ENCODE data around the gene PTPRN2. TPM values are rescaled to one million over a fixed set of nuclear protein-coding genes. Genes with fewer than 3 reads are reported as not detected.

The PTPRN2 gene
- total RNA-seq, 2 experiments from 2014 or later = 7.0 to 7.2 TPM

GRCh38 chr7:157683747-157684156 is 903.9 kb downstream of the PTPRN2 start:
- H3K4me3 Mint-ChIP-seq = peak overlapping the region; percentile 34
- CTCF ChIA-PET = no interaction called here
- H3K4me1 Mint-ChIP-seq (ENCODE audit: low read depth) = no peaks in the 10 kb centered on the region
- POLR2A ChIA-PET = no interaction called here
- peaks cover 75% of the 10 kb centered on the region for H3K27me3 Mint-ChIP-seq (ENCODE audit: low read depth)
- no peaks in the 10 kb centered on the region for H3K36me3 Mint-ChIP-seq (ENCODE audit: low read depth)
- ATAC-seq (no peak), DNase-seq (no peak)
- H3K9me3 Mint-ChIP-seq (ENCODE audit: insufficient read depth) = no peaks in the 10 kb centered on the region
- H3K27ac Mint-ChIP-seq = peak overlapping the region; percentile 49

GRCh38 chr7:157682946-157683746 is 904.5 kb downstream of the PTPRN2 start:
- H3K4me1 Mint-ChIP-seq (ENCODE audit: low read depth) = no peaks in the 10 kb centered on the region
- ChIA-PET CTCF (no interaction called here), POLR2A (no interaction called here)
- H3K36me3 Mint-ChIP-seq (ENCODE audit: low read depth) = no peaks in the 10 kb centered on the region
- no peak for DNase-seq
- H3K27ac Mint-ChIP-seq = no peak overlapping the region
- H3K9me3 Mint-ChIP-seq (ENCODE audit: insufficient read depth) = no peaks in the 10 kb centered on the region
- H3K27me3 Mint-ChIP-seq (ENCODE audit: low read depth) = peaks cover 75% of the 10 kb centered on the region
- H3K4me3 Mint-ChIP-seq = no peak overlapping the region
- no peak for ATAC-seq

GRCh38 chr7:157682064-157682945 is 905.3 kb downstream of the PTPRN2 start:
- Mint-ChIP-seq H3K27ac (no peak overlapping the region), H3K9me3 (ENCODE audit: insufficient read depth) (no peaks in the 10 kb centered on the region), H3K4me1 (ENCODE audit: low read depth) (peaks cover 1% of the 10 kb centered on the region), H3K27me3 (ENCODE audit: low read depth) (peaks cover 70% of the 10 kb centered on the region), H3K4me3 (no peak overlapping the region), H3K36me3 (ENCODE audit: low read depth) (no peaks in the 10 kb centered on the region)
- ChIA-PET POLR2A (no interaction called here), CTCF (no interaction called here)
- no peak for DNase-seq
- no peak for ATAC-seq

GRCh38 chr7:157679607-157680006 is 908.0 kb downstream of the PTPRN2 start:
- H3K27ac Mint-ChIP-seq = no peak overlapping the region
- H3K4me3 Mint-ChIP-seq = no peak overlapping the region
- POLR2A ChIA-PET = no interaction called here
- H3K9me3 Mint-ChIP-seq (ENCODE audit: insufficient read depth) = no peaks in the 10 kb centered on the region
- DNase-seq (no peak), ATAC-seq (no peak)
- no peaks in the 10 kb centered on the region for H3K36me3 Mint-ChIP-seq (ENCODE audit: low read depth)
- CTCF ChIA-PET = no interaction called here
- H3K4me1 Mint-ChIP-seq (ENCODE audit: low read depth) = peaks cover 9% of the 10 kb centered on the region
- peaks cover 67% of the 10 kb centered on the region for H3K27me3 Mint-ChIP-seq (ENCODE audit: low read depth)

GRCh38 chr7:157678501-157678900 is 909.1 kb downstream of the PTPRN2 start:
- Mint-ChIP-seq H3K4me3 (no peak overlapping the region), H3K27ac (no peak overlapping the region), H3K27me3 (ENCODE audit: low read depth) (peaks cover 60% of the 10 kb centered on the region), H3K9me3 (ENCODE audit: insufficient read depth) (no peaks in the 10 kb centered on the region), H3K36me3 (ENCODE audit: low read depth) (no peaks in the 10 kb centered on the region), H3K4me1 (ENCODE audit: low read depth) (peaks cover 9% of the 10 kb centered on the region)
- ATAC-seq (no peak), DNase-seq (no peak)
- POLR2A ChIA-PET = no interaction called here
- CTCF ChIA-PET = no interaction called here

GRCh38 chr7:157676456-157677255 is 911.0 kb downstream of the PTPRN2 start:
- Mint-ChIP-seq H3K4me1 (ENCODE audit: low read depth) (peaks cover 9% of the 10 kb centered on the region), H3K27me3 (ENCODE audit: low read depth) (peaks cover 42% of the 10 kb centered on the region), H3K9me3 (ENCODE audit: insufficient read depth) (no peaks in the 10 kb centered on the region), H3K4me3 (no peak overlapping the region), H3K36me3 (ENCODE audit: low read depth) (no peaks in the 10 kb centered on the region), H3K27ac (no peak overlapping the region)
- CTCF ChIA-PET = no interaction called here
- POLR2A ChIA-PET = no interaction called here
- DNase-seq = no peak
- ATAC-seq = no peak

- CTCF ChIA-PET = no interaction called here
- no peak overlapping the region for H3K4me3 Mint-ChIP-seq
- H3K36me3 Mint-ChIP-seq (ENCODE audit: low read depth) = no peaks in the 10 kb centered on the region
- H3K27ac Mint-ChIP-seq = no peak overlapping the region
- peaks cover 38% of the 10 kb centered on the region for H3K27me3 Mint-ChIP-seq (ENCODE audit: low read depth)
- no peak for ATAC-seq
- DNase-seq = no peak
- H3K4me1 Mint-ChIP-seq (ENCODE audit: low read depth) = peaks cover 9% of the 10 kb centered on the region
- H3K9me3 Mint-ChIP-seq (ENCODE audit: insufficient read depth) = no peaks in the 10 kb centered on the region
- POLR2A ChIA-PET = no interaction called here
These were observed 911.6 kb downstream of the PTPRN2 start for GRCh38 chr7:157676001-157676400.

- Mint-ChIP-seq H3K9me3 (ENCODE audit: insufficient read depth) (no peaks in the 10 kb centered on the region), H3K4me1 (ENCODE audit: low read depth) (peaks cover 9% of the 10 kb centered on the region), H3K36me3 (ENCODE audit: low read depth) (no peaks in the 10 kb centered on the region), H3K27ac (no peak overlapping the region), H3K27me3 (ENCODE audit: low read depth) (peaks cover 42% of the 10 kb centered on the region), H3K4me3 (no peak overlapping the region)
- ATAC-seq (no peak), DNase-seq (no peak)
- ChIA-PET POLR2A (no interaction called here), CTCF (no interaction called here)
These were observed 912.1 kb downstream of the PTPRN2 start for GRCh38 chr7:157675427-157675927.

- ChIA-PET CTCF (no interaction called here), POLR2A (interaction anchor here (0.5 kb wide), 1 partner anchor 232 kb away, joined by 3 read pairs; no protein-coding TSS in a partner anchor)
- Mint-ChIP-seq H3K27ac (no peak overlapping the region), H3K27me3 (ENCODE audit: low read depth) (peaks cover 40% of the 10 kb centered on the region), H3K36me3 (ENCODE audit: low read depth) (no peaks in the 10 kb centered on the region), H3K4me1 (ENCODE audit: low read depth) (peaks cover 13% of the 10 kb centered on the region), H3K4me3 (no peak overlapping the region), H3K9me3 (ENCODE audit: insufficient read depth) (no peaks in the 10 kb centered on the region)
- DNase-seq (no peak), ATAC-seq (no peak)
These were observed 912.8 kb downstream of the PTPRN2 start for GRCh38 chr7:157674715-157675426.

- DNase-seq = no peak
- CTCF ChIA-PET = no interaction called here
These were observed 913.5 kb downstream of the PTPRN2 start for GRCh38 chr7:157674027-157674714.

GRCh38 chr7:157673573-157673972 is 914.0 kb downstream of the PTPRN2 start:
- no peak overlapping the region for H3K27ac Mint-ChIP-seq
- H3K36me3 Mint-ChIP-seq (ENCODE audit: low read depth) = no peaks in the 10 kb centered on the region

More at GRCh38 chr7:157674027-157674714, 913.5 kb downstream of the PTPRN2 start:
- Mint-ChIP-seq H3K4me1 (ENCODE audit: low read depth) (peaks cover 15% of the 10 kb centered on the region), H3K27me3 (ENCODE audit: low read depth) (peaks cover 40% of the 10 kb centered on the region), H3K36me3 (ENCODE audit: low read depth) (no peaks in the 10 kb centered on the region), H3K9me3 (ENCODE audit: insufficient read depth) (no peaks in the 10 kb centered on the region), H3K27ac (no peak overlapping the region), H3K4me3 (no peak overlapping the region)
- no peak for ATAC-seq
- POLR2A ChIA-PET = interaction anchor here (0.5 kb wide), 1 partner anchor 232 kb away, joined by 3 read pairs; no protein-coding TSS in a partner anchor

More at GRCh38 chr7:157673573-157673972, 914.0 kb downstream of the PTPRN2 start:
- DNase-seq = no peak
- ATAC-seq = no peak
- ChIA-PET CTCF (no interaction called here), POLR2A (no interaction called here)
- no peaks in the 10 kb centered on the region for H3K9me3 Mint-ChIP-seq (ENCODE audit: insufficient read depth)
- peaks cover 18% of the 10 kb centered on the region for H3K4me1 Mint-ChIP-seq (ENCODE audit: low read depth)
- H3K27me3 Mint-ChIP-seq (ENCODE audit: low read depth) = peaks cover 41% of the 10 kb centered on the region
- no peak overlapping the region for H3K4me3 Mint-ChIP-seq

Data from activated CD8-positive, alpha-beta T cell treated with anti-CD3 and anti-CD28 coated beads, Interleukin-2, amount 10 ng/mL, durations not matched to agents 7 days and 5 days (primary cell).